Retinal pigment epithelial cell (primary cell): ENCODE measurements around the gene REX1BD.

Experiments
- DNase-seq: peaks from one replicate; pipeline ENCODE4 v3.0.0-alpha.2; 2010; ENCODE audit warnings: low read depth
- H3K4me3 ChIP-seq: 2 replicates; pipeline ENCODE4 v1.5.1; 2011; ENCODE audit warnings: mild to moderate bottlenecking, low read length, control low read depth, moderate library complexity
- TF ChIP-seq, protein P1 (sequence below): conservative IDR thresholded peaks from 2 replicates; pipeline ENCODE4 v1.5.1; 2011; ENCODE audit warnings: low read depth, low read length, control low read depth, inconsistent platforms

REX1BD gene

DNA sequence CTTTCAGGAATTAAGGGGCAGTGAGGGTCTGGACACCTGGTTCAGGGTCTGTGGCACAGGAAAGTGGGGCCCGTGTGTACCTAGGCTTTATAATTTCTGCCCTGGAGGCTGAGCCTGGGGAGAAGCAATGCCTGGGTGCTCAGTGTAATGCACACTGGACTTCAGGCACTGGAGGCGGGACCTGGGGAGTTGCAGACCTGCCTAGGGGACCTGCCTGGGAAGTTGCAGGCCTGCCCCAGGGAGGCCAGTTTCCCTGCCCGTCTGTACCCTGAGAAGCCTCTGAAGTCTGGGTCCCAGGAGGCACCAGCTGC, 21.6 kb downstream of the REX1BD start:
- TF ChIP-seq, protein P1, sequence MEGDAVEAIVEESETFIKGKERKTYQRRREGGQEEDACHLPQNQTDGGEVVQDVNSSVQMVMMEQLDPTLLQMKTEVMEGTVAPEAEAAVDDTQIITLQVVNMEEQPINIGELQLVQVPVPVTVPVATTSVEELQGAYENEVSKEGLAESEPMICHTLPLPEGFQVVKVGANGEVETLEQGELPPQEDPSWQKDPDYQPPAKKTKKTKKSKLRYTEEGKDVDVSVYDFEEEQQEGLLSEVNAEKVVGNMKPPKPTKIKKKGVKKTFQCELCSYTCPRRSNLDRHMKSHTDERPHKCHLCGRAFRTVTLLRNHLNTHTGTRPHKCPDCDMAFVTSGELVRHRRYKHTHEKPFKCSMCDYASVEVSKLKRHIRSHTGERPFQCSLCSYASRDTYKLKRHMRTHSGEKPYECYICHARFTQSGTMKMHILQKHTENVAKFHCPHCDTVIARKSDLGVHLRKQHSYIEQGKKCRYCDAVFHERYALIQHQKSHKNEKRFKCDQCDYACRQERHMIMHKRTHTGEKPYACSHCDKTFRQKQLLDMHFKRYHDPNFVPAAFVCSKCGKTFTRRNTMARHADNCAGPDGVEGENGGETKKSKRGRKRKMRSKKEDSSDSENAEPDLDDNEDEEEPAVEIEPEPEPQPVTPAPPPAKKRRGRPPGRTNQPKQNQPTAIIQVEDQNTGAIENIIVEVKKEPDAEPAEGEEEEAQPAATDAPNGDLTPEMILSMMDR = no peak
- no peak for DNase-seq
- no peak overlapping the region for H3K4me3 ChIP-seq

DNA sequence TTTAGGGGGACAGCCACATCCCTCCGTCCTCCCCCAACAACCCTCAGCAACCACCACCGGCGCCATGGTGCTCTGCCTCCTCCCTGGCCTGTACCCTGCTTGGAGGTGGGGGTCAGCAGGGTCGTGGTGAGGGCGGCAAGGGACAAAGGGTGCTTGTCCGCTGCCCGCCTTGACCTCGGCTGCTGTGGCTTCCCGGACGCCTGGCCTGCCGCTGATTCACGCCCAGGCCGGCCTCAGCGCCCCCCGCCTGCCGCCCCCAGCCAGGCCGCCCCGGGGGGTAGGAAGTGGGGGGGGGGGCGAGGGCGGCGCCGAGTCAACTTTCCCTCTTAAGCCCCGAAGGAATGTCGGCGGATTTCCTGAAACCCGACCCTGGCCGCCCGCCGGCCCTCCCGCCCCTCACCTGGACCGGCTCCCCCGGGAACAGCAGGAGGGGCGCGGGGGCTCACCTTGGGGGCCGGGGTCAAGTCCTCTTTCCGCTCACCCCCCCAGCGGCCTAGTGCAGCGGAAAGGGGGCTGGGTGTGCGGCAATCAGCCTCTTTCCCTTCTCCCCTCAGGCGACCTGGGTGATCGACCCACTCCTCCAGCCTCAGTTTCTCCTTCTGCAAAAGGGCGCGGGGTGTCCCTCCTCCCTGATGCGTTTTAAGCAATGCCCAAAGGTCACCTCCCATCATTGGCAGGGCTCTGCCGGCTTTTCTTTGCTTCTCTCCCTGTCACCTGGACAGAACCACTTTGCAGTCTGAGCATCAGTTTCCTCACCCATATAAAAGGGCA, 22.1 kb downstream of the REX1BD start:
- TF ChIP-seq, protein P1 = no peak
- no peak for DNase-seq
- H3K4me3 ChIP-seq = no peak overlapping the region

DNA sequence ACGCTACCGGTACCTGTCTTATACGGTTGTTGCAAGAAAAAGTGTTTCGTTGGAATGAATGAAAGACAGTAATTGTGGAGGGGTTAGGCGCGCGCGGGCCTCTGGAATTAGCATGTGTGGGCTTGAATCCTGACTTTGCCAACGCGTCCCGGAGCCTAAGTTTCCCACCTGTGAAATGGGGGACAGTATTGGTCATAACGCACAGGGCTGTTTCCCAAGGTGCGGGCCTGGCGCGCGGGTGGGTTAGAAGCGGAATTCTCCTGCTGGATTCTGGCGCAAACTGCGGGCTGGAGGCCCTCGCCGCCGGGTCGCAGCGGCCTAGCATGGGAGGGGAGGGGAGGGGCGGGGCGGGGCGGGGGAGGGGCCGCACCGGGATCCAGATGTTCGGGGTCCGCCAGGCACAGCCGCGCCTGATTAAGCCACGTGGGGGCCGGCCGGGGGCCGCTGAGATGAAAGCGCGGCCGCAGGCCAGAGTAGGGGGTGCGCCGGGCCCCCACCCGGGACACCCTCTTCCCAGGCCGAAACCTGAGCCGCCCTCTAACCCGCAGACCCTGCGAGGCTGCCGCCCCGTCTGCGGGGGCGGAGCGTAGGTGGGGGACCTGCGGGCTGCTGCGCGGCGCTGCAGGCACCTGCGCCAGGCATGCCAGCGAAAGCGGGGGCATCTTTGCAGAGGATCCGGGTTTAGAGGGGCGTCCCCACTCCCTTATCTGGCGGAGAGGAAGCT, 22.9 kb downstream of the REX1BD start:
- TF ChIP-seq, protein P1 = no peak
- no peak overlapping the region for H3K4me3 ChIP-seq
- DNase-seq = no peak

GRCh38 chr19:18612051-18612771, 23.6 kb downstream of the REX1BD start:
- no peak for DNase-seq
- TF ChIP-seq, protein P1 = no peak
- peak overlapping the region; percentile 30 for H3K4me3 ChIP-seq

GRCh38 chr19:18612772-18613588, 24.4 kb downstream of the REX1BD start, which contains the start of gene TMEM59L:
Gene TMEM59L, plus strand, starts transcription at chr19:18612870. Its CDS starts 89 bp downstream, at chr19:18612959.
- DNase-seq = no peak
- TF ChIP-seq, protein P1 = no peak
- peak within 1 kb of the TSS; percentile 30 for H3K4me3 ChIP-seq

GRCh38 chr19:18613589-18614234, 25.1 kb downstream of the REX1BD start:
- H3K4me3 ChIP-seq = no peak overlapping the region
- TF ChIP-seq, protein P1 = no peak
- no peak for DNase-seq
